ENCODE results near the gene MACROD2.

Gene MACROD2

GRCh38 chr20:14947536-14947935, 952.2 kb downstream of the MACROD2 start:
- no peak overlapping the region for H3K9ac ChIP-seq (ENCODE audit: low read length)
- H3K27me3 ChIP-seq (ENCODE audit: low read length) = no peaks in the 10 kb centered on the region
- H4K20me1 ChIP-seq (ENCODE audit: low read depth, low read length) = no peaks in the 10 kb centered on the region
- no peak overlapping the region for H2AFZ ChIP-seq (ENCODE audit: low read depth, low read length, severe bottlenecking)
- no peak overlapping the region for H3K27ac ChIP-seq (ENCODE audit: low read depth, low read length)
- H3K36me3 ChIP-seq (ENCODE audit: low read length) = no peaks in the 10 kb centered on the region
- H3K9me2 ChIP-seq (replicated peaks; ENCODE audit: insufficient read depth, low read length) = no peaks in the 10 kb centered on the region
- no peak overlapping the region for H3K4me2 ChIP-seq (ENCODE audit: low read depth, low read length, poor library complexity, severe bottlenecking)
- TF ChIP-seq CTCF (IDR thresholded peaks at IDR 0.05; ENCODE audit: insufficient read depth, low read length, poor library complexity, severe bottlenecking) (no peak), EZH2phosphoT487 (conservative IDR thresholded peaks at IDR 0.05; ENCODE audit: low read length) (no peak)
- H3K4me3 ChIP-seq (ENCODE audit: insufficient read depth, low read length, poor library complexity, severe bottlenecking) = no peak overlapping the region
- no peaks in the 10 kb centered on the region for H3K9me3 ChIP-seq (ENCODE audit: insufficient read depth, low read length)
- H3F3A ChIP-seq (ENCODE audit: insufficient read depth) = no peaks in the 10 kb centered on the region
- no peaks in the 10 kb centered on the region for H3K79me2 ChIP-seq (ENCODE audit: insufficient read depth, low read length)

GRCh38 chr20:14947946-14948345, 952.6 kb downstream of the MACROD2 start:
- Histone ChIP-seq H3K4me2 (ENCODE audit: low read depth, low read length, poor library complexity, severe bottlenecking) (no peak overlapping the region), H3K27ac (ENCODE audit: low read depth, low read length) (no peak overlapping the region), H3F3A (ENCODE audit: insufficient read depth) (no peaks in the 10 kb centered on the region)

GRCh38 chr20:14948416-14948815, 953.1 kb downstream of the MACROD2 start:
- Histone ChIP-seq H3K79me2 (ENCODE audit: insufficient read depth, low read length) (no peaks in the 10 kb centered on the region), H3K27me3 (ENCODE audit: low read length) (no peaks in the 10 kb centered on the region), H3K27ac (ENCODE audit: low read depth, low read length) (no peak overlapping the region), H3K9me2 (replicated peaks; ENCODE audit: insufficient read depth, low read length) (no peaks in the 10 kb centered on the region), H4K20me1 (ENCODE audit: low read depth, low read length) (no peaks in the 10 kb centered on the region), H3K9ac (ENCODE audit: low read length) (no peak overlapping the region), H3K36me3 (ENCODE audit: low read length) (no peaks in the 10 kb centered on the region), H3K4me2 (ENCODE audit: low read depth, low read length, poor library complexity, severe bottlenecking) (no peak overlapping the region), H3K4me3 (ENCODE audit: insufficient read depth, low read length, poor library complexity, severe bottlenecking) (no peak overlapping the region), H2AFZ (ENCODE audit: low read depth, low read length, severe bottlenecking) (no peak overlapping the region), H3F3A (ENCODE audit: insufficient read depth) (no peaks in the 10 kb centered on the region), H3K9me3 (ENCODE audit: insufficient read depth, low read length) (no peaks in the 10 kb centered on the region)
- TF ChIP-seq EZH2phosphoT487 (conservative IDR thresholded peaks at IDR 0.05; ENCODE audit: low read length) (no peak), CTCF (IDR thresholded peaks at IDR 0.05; ENCODE audit: insufficient read depth, low read length, poor library complexity, severe bottlenecking) (no peak)

More at GRCh38 chr20:14947946-14948345, 952.6 kb downstream of the MACROD2 start:
- no peaks in the 10 kb centered on the region for H3K36me3 ChIP-seq (ENCODE audit: low read length)
- no peaks in the 10 kb centered on the region for H3K27me3 ChIP-seq (ENCODE audit: low read length)
- H4K20me1 ChIP-seq (ENCODE audit: low read depth, low read length) = no peaks in the 10 kb centered on the region
- no peaks in the 10 kb centered on the region for H3K9me2 ChIP-seq (replicated peaks; ENCODE audit: insufficient read depth, low read length)
- H3K4me3 ChIP-seq (ENCODE audit: insufficient read depth, low read length, poor library complexity, severe bottlenecking) = no peak overlapping the region
- no peaks in the 10 kb centered on the region for H3K79me2 ChIP-seq (ENCODE audit: insufficient read depth, low read length)
- TF ChIP-seq EZH2phosphoT487 (conservative IDR thresholded peaks at IDR 0.05; ENCODE audit: low read length) (no peak), CTCF (IDR thresholded peaks at IDR 0.05; ENCODE audit: insufficient read depth, low read length, poor library complexity, severe bottlenecking) (no peak)
- H2AFZ ChIP-seq (ENCODE audit: low read depth, low read length, severe bottlenecking) = no peak overlapping the region
- H3K9ac ChIP-seq (ENCODE audit: low read length) = no peak overlapping the region
- no peaks in the 10 kb centered on the region for H3K9me3 ChIP-seq (ENCODE audit: insufficient read depth, low read length)
